Body of pancreas (tissue), 4 donors: ENCODE results near the gene BTAF1. TPM values are rescaled to one million over a fixed set of nuclear protein-coding genes. Genes with fewer than 3 reads are reported as not detected.

ENCODE experiments used
- ATAC-seq: fragments of 150-250 bp; one replicate; pipeline ENCODE4 v1.9.1; 2016
- DNase-seq, 4 donors: peaks; one replicate each; pipeline ENCODE4 v3.0.0-alpha.2; 2019
- H3K27ac ChIP-seq, 4 donors: fragments of 200-600 bp; sonication (generic); 1 replicate in 3 of 4; 2 replicates in 1 of 4; pipeline versions ENCODE4 v1.5.1 to v1.6.1; 2016 to 2019; ENCODE audit warnings: mild to moderate bottlenecking in 1 of 4, mixed read lengths in 1 of 4, moderate library complexity in 1 of 4
- H3K27me3 ChIP-seq, 2 donors: fragments of 200-600 bp; sonication (generic); one replicate each; pipeline ENCODE4 v1.6.0; 2016; ENCODE audit warnings: mild to moderate bottlenecking in 1 of 2
- H3K36me3 ChIP-seq, 2 donors: fragments of 200-600 bp; sonication (generic); replicated peaks in 1 of 2; 2 replicates each; pipeline ENCODE4 v1.5.1; 2016; ENCODE audit warnings: low read depth in 2 of 2; ENCODE audit not compliant: insufficient read depth in 1 of 2
- H3K4me1 ChIP-seq: fragments of 200-600 bp; sonication (generic); one replicate; pipeline ENCODE4 v1.6.0; 2016
- H3K4me3 ChIP-seq, 2 donors: fragments of 200-600 bp; sonication (generic); 1 replicate in 1 of 2; 2 replicates in 1 of 2; pipeline ENCODE4 v1.5.1; 2016 to 2019
- H3K9me3 ChIP-seq, 3 donors: fragments of 200-600 bp; sonication (generic); 1 replicate in 2 of 3; 2 replicates in 1 of 3; pipeline ENCODE4 v1.5.1; 2016
- POLR2A ChIP-seq, 3 donors: fragments of 450-650 bp; IDR thresholded peaks; one replicate each; pipeline ENCODE4 v1.6.1; 2016; ENCODE audit warnings: antibody characterized with exemption in 3 of 3, mild to moderate bottlenecking in 2 of 3
- WGBS, 2 donors: methylation state at CpG; one replicate each; pipeline ENCODE4 v1.1.5; 2017; 5-methylcytosine and 5-hydroxymethylcytosine counted together
- intact Hi-C: fragments of 100-400 bp; cut with DNase I; formaldehyde crosslinking; loops from one replicate; pipeline ENCODE4 v1.15.1; 2023
- small RNA-seq: library from RNA; depleted of rRNA; stranded (forward); fragments of <200 nt; gene quantifications from one replicate; pipeline ENCODE3, GENCODE V24; 2016
- total RNA-seq, 2 donors: library from RNA; depleted of rRNA; stranded (reverse); fragments of >200 nt; gene quantifications; one replicate each; pipeline ENCODE4 v1.1.0, GENCODE V29; 2016
- TF ChIP-seq, protein P1 (sequence below), 7 experiments: fragments of 450-650 bp in 4 of 7; fragments of 200-600 bp in 3 of 7; sonication (generic) in 3 of 7; IDR thresholded peaks; one replicate each; pipeline ENCODE4 v1.5.1; 2016 to 2019; ENCODE audit warnings: antibody characterized with exemption in 7 of 7

The BTAF1 gene
- total RNA-seq, 2 donors from 2014 or later, result 30.0 to 39.7 TPM

GRCh38 chr10:92075829-92076228 is 152.3 kb downstream of the BTAF1 start:
- H3K4me1 ChIP-seq, result peaks cover 28% of the 10 kb centered on the region
- intact Hi-C loops, result no loop called here
- H3K27me3 ChIP-seq, result no peaks in the 10 kb centered on the region
- no peak overlapping the region for H3K4me3 ChIP-seq
- no peak for DNase-seq
- no peak overlapping the region for H3K27ac ChIP-seq
- no peaks in the 10 kb centered on the region for H3K9me3 ChIP-seq
- peaks cover 0 to 4% of the 10 kb centered on the region in 2 donors for H3K36me3 ChIP-seq
- no peak for TF ChIP-seq POLR2A (IDR thresholded peaks at IDR 0.05)
- TF ChIP-seq, protein P1, sequence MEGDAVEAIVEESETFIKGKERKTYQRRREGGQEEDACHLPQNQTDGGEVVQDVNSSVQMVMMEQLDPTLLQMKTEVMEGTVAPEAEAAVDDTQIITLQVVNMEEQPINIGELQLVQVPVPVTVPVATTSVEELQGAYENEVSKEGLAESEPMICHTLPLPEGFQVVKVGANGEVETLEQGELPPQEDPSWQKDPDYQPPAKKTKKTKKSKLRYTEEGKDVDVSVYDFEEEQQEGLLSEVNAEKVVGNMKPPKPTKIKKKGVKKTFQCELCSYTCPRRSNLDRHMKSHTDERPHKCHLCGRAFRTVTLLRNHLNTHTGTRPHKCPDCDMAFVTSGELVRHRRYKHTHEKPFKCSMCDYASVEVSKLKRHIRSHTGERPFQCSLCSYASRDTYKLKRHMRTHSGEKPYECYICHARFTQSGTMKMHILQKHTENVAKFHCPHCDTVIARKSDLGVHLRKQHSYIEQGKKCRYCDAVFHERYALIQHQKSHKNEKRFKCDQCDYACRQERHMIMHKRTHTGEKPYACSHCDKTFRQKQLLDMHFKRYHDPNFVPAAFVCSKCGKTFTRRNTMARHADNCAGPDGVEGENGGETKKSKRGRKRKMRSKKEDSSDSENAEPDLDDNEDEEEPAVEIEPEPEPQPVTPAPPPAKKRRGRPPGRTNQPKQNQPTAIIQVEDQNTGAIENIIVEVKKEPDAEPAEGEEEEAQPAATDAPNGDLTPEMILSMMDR (IDR thresholded peaks at IDR 0.05), result no peak
- no peak for ATAC-seq

DNA sequence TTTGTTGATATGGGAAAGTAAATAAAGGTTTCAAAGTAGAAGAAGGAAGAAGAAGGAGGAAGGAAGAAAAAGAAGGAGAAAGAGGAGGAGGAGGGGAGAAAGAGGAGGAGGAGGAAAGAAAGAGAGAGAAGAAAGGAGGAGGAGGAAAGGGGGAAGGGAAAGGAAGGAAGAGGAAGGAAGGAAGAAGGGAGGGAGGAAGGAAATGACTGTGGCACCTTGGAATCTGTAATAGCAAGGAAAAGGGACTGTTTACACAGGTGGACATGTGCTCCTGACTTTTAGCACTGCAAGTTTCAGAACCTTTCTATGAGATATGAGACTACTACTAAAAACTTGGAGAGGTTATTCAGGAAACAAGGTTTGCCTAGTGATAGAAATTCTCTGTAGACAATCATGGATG is 153.2 kb downstream of the BTAF1 start:
- H3K27me3 ChIP-seq, result no peaks in the 10 kb centered on the region
- DNase-seq (peak in 2 of 4 donors; percentile 11 to 19), ATAC-seq (peak; percentile 64)
- H3K36me3 ChIP-seq, result peaks cover 0 to 4% of the 10 kb centered on the region in 2 donors
- no peaks in the 10 kb centered on the region for H3K9me3 ChIP-seq
- intact Hi-C loops, result no loop called here
- H3K4me3 ChIP-seq, result no peak overlapping the region
- peaks cover 28% of the 10 kb centered on the region for H3K4me1 ChIP-seq
- peak overlapping the region in 2 of 4 donors; percentile 48 to 62 for H3K27ac ChIP-seq
- TF ChIP-seq, protein P1 (IDR thresholded peaks at IDR 0.05), result no peak

- 85% methylated on average over 6 of the region's 6 CpGs for WGBS, 2 donors
- Histone ChIP-seq H3K27me3 (no peaks in the 10 kb centered on the region), H3K9me3 (no peaks in the 10 kb centered on the region), H3K4me3 (no peak overlapping the region), H3K4me1 (peaks cover 28% of the 10 kb centered on the region), H3K36me3 (peaks cover 0 to 4% of the 10 kb centered on the region in 2 donors), H3K27ac (no peak overlapping the region)
- intact Hi-C loops, result no loop called here
- TF ChIP-seq POLR2A (IDR thresholded peaks at IDR 0.05), result no peak
- TF ChIP-seq, protein P1 (IDR thresholded peaks at IDR 0.05), result no peak
- ATAC-seq (no peak), DNase-seq (no peak)
Measured at GRCh38 chr10:92079003-92079402, 155.4 kb downstream of the BTAF1 start.

Small RNA genes lying within 50 kb of the gene (small RNA-seq; reads per million reads assigned to genes)
- gene AL359198.2 (not detected), gene RF00402 (not detected)

Other genes with a start within 250 kb of the BTAF1 start
- 10 to 100 TPM; 23.4 to 29.6 TPM for gene TNKS2, start 125.3 kb upstream of the BTAF1 start, total RNA-seq
- gene FGFBP3, start 14.3 kb upstream of the BTAF1 start, total RNA-seq, result 1 to 10 TPM; 2.3 to 3.4 TPM